ENCODE measurements around the gene TMEM167B. TPM values are rescaled to one million over a fixed set of nuclear protein-coding genes. Genes with fewer than 3 reads are reported as not detected.
A peak's percentile ranks its signal among the peaks of the same experiment; 100 is the strongest.

TMEM167B gene
- total and polyA plus RNA-seq, 3 donors from 2014 or later: 34.6 to 47.0 (median 37.3) TPM

GRCh38 chr1:109067883-109068282, 22.7 kb upstream of the TMEM167B start:
- TF ChIP-seq POLR2A (IDR thresholded peaks at IDR 0.05): no peak
- no peak for TF ChIP-seq CTCF (IDR thresholded peaks at IDR 0.05)
- H3K9me3 ChIP-seq: no peaks in the 10 kb centered on the region
- no peaks in the 10 kb centered on the region for H3K4me1 ChIP-seq
- H3K27me3 ChIP-seq: no peaks in the 10 kb centered on the region
- no peaks in the 10 kb centered on the region for H3K36me3 ChIP-seq (ENCODE audit: low read depth, missing control alignments)
- H3K4me3 ChIP-seq: no peak overlapping the region
- DNase-seq: no peak
- 83 to 85% methylated on average over 8 of the region's 8 CpGs for WGBS, 2 donors
- no peak overlapping the region for H3K27ac ChIP-seq
- intact Hi-C loops (cut with DNase I; ENCODE audit: low total_unique reads): no loop called here

DNA sequence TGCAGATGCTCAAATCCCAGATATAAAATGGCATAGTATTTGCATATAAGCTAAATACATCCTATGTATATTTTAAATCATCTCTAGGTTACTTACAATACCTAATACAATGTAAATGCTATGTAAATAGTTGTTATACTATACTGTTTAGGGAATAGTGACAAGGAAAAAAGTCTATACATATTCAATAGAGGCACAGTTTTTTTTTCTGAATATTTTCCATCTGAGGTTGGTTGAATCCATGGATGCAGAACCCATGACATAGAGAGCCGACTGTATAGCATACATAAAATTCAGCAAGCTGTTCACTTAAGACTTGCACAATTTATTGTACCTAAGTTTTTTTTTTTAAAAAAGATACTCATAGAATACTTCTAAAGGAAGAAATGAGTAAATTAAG, 21.3 kb upstream of the TMEM167B start:
- TF ChIP-seq POLR2A (IDR thresholded peaks at IDR 0.05) (no peak), CTCF (IDR thresholded peaks at IDR 0.05) (no peak)
- no peak overlapping the region for H3K4me3 ChIP-seq
- DNase-seq: no peak
- H3K27me3 ChIP-seq: no peaks in the 10 kb centered on the region
- H3K9me3 ChIP-seq: no peaks in the 10 kb centered on the region
- no peaks in the 10 kb centered on the region for H3K36me3 ChIP-seq (ENCODE audit: low read depth, missing control alignments)
- H3K27ac ChIP-seq: no peak overlapping the region
- 88 to 91% methylated on average over 1 of the region's 1 CpG for WGBS, 2 donors
- intact Hi-C loops (cut with DNase I; ENCODE audit: low total_unique reads): no loop called here
- no peaks in the 10 kb centered on the region for H3K4me1 ChIP-seq

GRCh38 chr1:109075531-109076490, 14.8 kb upstream of the TMEM167B start, which contains the start of gene TAF13:
TSS of gene TAF13 (minus strand) at chr1:109076003. CDS start at chr1:109075947, 56 bp downstream.
- 3 to 4% methylated on average over 32 to 39 of the region's 39 CpGs for WGBS, 2 donors
- no peaks in the 10 kb centered on the region for H3K27me3 ChIP-seq
- DNase-seq: peak; percentile 95
- peak; percentile 75 for TF ChIP-seq POLR2A (IDR thresholded peaks at IDR 0.05)
- TF ChIP-seq CTCF (IDR thresholded peaks at IDR 0.05): peak in 2 of 3 experiments; percentile 47 to 57
- H3K36me3 ChIP-seq (ENCODE audit: low read depth, missing control alignments): no peaks in the 10 kb centered on the region
- intact Hi-C loops (cut with DNase I; ENCODE audit: low total_unique reads): no loop called here
- no peaks in the 10 kb centered on the region for H3K9me3 ChIP-seq
- H3K4me1 ChIP-seq: peaks cover 8% of the 10 kb centered on the region
- peak within 1 kb of the TSS; percentile 88 to 96 for H3K27ac ChIP-seq
- H3K4me3 ChIP-seq: peak within 1 kb of the TSS; percentile 70 to 93

- Histone ChIP-seq H3K4me1 (peaks cover 8% of the 10 kb centered on the region), H3K9me3 (no peaks in the 10 kb centered on the region), H3K4me3 (no peak overlapping the region), H3K27ac (no peak overlapping the region), H3K27me3 (no peaks in the 10 kb centered on the region), H3K36me3 (ENCODE audit: low read depth, missing control alignments) (no peaks in the 10 kb centered on the region)
- intact Hi-C loops (cut with DNase I; ENCODE audit: low total_unique reads): no loop called here
- TF ChIP-seq CTCF (IDR thresholded peaks at IDR 0.05): no peak
- no peak for TF ChIP-seq POLR2A (IDR thresholded peaks at IDR 0.05)
- no peak for DNase-seq
- WGBS, 2 donors: 86 to 88% methylated on average over 1 of the region's 1 CpG
Measured at GRCh38 chr1:109078317-109078716, 12.2 kb upstream of the TMEM167B start.

Data from testis (tissue), 3 donors.